SKM-1 treated with dmso at 0.1 percent for 144 hours (cell line): ENCODE measurements around the gene ALG12.

Experiments
- DNase-seq: peaks from one replicate; lab custom pipeline; 2025; ENCODE audit not compliant: unreplicated experiment; lab: John Stamatoyannopoulos, UW

Gene ALG12

DNA sequence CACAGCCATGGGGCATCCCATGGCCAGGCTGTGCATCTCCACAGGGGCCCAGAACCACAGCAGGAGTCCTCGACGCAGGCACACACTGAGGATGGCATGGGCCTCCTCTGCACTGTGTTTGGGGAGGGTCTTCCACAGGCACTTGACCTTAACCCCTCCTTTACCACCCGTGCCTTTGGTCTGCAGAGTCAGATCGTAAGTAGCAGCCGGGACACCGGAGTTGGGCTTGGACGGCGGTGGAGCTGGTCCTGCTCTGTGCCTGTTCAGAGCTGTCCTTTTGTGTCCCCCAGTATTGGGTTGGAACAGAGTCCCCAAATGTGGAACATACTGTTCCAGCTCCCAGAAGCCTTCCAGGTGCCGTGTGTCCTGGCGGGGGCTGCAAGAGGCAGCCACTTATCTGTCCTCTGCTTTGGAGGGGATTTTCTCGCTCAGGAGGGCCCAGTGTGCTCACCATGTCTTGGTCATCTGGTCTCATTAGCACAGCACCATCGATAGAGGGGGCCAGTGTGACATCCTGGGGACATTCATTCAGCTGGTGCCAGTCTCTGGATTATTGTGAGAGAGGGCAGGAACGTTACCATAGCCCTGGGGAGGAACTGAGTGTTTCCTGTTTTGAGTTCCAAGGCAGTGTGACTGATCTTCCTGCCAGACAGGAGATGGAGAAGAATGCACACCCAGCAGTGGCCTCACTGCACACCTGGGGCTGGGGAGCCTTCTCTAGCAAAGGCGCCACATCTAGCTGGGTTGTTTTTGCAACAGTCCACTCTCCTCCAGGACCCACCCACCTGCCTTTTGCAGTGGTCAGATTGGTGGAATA, 12.6 kb upstream of the ALG12 start:
- DNase-seq = peak; percentile 84

DNA sequence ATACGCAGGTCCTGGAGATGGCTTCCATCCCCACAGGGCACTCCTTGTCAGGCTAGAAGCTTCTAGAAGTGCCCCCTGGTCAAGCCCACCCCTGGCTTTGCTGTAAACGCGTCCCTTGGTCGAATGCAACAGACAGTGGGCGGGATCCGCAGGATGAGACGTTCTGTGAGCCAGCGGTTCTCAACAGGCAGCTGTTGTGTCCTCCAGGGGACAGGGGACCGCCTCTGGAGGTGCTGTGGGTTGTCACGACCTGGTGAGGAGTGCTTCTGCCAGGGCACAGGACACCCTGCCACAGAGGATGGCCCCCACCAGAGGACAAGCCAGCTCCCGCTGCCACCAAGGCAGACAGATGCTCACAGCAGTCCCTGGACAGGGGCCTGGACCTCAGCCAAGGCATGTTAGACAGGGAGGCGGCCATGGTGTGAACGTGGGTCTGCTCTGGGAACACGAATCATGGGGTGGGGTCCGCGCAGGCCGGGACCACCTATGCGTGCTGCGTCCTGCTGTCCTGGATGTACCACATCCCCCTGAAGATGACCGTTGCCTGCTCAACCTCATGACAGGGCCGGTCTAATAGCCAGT, 11.8 kb upstream of the ALG12 start:
- no peak for DNase-seq

DNA sequence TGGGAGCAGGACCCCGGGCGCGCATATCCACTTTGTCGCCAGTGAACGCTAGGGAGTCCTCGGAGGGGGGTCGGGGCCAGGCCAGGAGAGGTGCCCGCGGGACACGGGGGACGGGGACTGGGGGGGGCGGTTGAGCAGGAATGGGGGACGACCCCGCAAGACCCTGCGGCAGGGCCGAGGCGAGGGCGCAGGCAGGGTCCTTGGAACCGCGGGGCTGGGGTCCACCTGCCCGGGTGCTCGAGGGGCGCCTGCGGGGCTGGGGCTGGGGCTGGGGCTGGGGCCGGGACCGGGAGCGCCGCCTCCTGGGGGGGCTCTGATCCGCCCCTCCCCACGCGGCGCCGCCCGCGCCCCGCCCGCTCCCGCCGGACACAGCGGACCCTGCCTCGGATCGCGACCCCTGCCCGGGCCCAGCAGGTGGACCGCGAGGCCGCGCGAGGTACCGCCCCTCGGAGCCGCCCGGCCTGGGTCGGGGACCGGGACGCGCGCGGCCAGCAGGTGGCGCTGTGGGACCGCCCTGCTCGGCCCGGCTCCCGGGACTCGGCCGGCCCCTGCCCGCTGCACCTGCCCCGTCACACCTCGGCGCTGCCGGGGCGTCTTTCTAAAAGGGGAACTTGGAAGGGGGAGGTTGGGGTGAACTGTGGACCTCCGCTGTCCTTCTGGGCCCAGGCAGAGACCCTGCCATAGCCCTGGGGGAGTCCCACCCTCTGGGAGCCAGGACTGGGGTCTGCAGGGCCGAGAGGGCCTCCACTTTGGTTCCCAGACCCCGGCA, 11.2 kb upstream of the ALG12 start:
- peak; percentile 15 for DNase-seq

DNA sequence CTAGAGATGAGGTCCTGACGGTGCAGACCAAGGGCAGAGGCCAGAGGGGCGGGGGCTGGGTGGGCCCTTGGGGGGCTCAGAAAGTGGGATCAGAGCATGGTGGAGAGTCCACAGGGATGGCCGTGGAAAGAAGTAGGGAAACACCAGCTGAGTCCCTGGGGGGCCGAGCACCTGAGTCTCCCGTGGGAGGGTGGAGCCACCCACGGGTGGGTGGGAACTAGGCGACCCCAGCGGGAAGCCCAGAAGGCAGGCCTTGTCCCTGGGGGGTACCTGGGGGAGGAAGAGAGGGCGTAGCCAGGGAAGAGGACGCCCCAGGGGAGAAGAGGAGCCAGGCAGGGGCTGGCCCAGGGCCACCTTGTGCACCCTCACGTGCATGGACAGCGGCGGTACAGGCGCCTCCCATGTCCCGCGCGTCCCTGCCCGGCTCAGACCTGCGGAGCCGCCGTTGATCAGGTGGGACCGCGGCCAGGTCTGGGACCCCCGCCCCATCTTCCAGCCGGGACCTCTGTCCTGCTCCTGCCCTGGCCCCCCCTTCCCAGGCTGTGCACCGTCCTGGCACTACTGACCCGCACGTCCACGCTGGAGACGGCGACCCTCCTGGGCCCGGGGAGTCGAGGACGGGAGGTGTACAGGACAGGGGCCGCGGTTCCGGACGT, 10.4 kb upstream of the ALG12 start:
- no peak for DNase-seq

DNA sequence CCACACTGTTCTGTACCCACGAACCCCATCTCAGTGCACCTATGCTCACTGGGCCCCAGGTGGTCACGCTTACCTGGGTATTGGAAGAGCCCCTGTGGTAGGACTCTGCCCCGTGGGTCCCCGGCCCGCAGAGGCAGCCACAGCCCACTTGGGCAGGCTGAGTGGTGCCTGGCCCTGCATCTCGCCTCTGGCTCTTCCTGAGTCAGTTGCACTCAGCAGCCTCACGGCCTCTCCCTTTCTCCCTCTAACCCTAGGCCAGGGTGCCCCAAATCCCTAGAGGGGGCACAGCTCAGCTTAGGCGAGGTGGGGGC, 9.9 kb upstream of the ALG12 start:
- no peak for DNase-seq

DNA sequence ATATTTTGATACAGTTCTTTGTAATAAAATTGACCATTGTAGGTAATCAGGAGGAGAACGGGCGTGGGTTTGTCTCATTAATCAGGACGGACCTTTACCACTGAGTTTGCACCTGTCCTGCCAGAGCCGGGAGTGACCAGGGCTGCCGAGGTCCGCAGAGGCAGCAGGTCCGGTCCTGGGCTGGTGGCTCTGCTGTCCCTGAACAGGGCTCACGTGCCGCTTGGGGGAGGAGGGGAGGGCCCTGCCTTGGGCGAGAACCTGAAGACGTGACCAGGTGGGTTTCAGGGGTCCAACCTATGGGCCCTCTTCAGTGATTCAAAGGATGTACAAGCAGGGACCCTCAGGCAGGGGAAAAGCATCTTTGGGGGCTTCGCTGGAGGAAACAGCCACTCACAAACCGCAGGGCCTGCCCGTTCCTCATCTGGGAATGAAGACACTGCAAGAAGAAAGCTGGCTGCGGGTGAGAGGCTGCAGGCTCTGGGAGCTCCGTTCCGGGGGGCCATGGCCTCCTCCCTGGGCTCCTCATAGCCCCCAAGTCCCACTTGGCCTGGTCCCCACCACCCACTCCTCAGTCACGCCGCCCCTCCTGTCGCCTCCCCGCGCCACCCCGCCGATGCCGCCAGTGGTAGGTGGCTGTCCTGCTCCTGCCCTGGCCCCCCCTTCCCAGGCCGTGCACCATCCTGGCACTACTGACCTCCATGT, 9.4 kb upstream of the ALG12 start:
- no peak for DNase-seq

DNA sequence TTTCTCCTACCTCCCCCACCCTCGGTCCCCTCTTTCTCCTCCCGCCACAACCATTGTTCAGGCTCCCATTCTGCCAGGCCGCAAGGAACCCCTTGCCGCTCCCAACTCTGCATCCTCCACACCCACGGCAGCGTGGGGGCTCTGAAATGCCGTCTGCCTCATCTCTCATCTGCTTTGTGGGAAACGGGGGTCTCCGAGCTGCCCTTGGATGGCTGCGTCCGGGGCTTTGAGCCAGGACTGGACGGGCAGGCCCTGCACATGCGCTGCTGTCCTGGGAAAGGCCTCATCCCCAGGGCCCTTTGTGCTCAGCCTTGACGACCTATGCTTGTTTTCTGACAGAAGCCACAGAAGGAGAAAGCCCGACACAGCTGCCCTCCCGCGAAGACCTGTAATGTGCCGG, 8.7 kb upstream of the ALG12 start:
- DNase-seq = no peak

DNA sequence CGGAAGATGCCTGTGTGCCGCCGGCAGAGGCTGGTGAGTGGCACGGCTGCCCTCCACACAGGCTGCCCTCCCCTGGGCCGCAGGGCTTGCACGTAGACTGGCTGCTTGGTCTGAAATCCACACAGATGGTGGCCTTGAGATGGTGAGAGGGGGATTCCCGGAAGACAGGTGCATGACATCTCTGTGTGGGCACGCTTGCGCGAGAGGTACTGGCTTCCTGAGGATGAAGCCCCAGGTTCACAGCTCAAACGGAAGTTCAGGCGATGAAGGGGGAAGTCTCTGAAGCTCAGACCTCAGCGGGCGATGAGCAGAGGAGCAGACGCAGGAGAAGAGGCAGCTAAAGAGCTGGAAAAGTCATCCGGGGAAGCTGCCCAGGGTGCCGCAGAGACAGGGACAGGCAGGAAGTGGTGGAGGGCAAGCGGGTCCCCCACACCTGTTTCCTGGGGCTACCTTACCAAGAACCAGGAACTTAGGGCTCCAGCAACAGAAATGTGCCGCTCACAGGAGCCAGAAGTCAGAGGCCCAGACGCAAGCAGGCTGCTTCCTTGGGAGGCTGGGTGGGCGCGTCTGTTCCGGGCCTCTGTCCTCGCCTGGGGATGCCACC, 7.4 kb upstream of the ALG12 start:
- no peak for DNase-seq

DNA sequence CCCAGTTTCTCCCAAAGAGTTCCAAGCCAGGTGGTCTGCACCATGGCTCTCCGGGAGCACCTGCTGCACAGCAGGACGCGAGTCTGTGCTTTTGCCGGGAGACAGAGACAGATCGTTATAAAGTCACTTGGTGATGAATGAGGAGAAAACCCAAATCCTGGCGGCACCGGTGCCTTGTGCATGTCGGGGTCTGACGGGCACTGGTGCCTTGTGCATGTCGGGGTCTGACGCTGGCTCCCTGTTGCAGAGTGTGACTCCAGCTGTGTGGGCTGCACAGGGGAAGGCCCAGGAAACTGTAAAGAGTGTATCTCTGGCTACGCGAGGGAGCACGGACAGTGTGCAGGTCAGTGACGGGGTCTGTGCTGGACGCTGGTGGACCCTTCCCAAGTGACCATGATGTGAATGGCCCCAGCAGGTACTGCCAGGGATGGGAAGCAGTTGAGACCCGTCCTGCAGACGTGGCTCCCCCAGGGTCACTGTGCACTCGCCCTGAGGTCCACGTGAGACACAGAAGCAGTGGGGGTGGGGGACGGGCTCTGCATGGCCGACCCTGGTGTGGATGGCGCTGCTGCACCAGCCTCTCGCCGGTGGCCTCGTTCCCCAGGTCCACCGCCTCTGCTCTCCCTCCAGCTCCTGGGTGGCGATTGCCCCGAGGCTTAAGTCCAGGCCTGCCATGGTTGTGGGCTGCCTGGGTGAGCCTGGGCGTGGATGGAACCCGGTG, 6.0 kb upstream of the ALG12 start:
- no peak for DNase-seq

DNA sequence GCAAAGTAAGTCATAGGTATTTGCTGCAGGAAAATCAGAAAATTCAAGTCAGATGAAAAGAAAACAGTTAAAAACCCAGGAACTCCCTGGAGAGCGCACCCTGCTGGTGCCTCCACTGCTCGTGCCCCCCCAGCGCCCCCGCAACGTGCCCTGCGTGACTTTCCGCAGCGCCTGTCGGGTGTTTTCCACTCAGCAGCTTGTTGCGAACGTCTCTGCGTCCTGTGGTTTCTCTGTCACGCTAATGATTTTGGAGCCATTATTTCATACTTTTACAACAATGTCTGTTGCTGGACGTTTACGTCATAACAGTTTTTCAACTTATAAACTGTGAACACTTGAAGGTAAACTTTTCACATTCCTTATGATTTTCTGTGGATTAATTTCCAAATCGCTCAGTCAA, 5.2 kb upstream of the ALG12 start:
- DNase-seq = no peak

DNA sequence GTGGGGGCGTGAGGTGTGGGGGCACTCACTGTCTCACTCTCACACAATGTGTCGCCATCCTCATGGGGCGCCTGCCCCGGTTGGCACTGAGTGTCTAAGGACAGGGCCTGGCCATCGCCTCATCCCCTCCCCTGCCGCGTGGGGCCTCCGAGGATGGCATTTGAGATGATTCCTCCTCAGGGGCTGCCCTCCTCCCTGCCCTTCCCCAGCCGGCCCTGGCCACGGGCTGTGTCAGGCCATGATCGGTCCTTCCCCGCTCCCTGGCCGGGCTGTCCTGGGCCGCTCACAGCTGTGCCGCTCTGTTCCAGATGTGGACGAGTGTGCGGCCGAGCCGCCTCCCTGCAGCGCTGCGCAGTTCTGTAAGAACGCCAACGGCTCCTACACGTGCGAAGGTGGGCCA, 4.7 kb upstream of the ALG12 start:
- no peak for DNase-seq

DNA sequence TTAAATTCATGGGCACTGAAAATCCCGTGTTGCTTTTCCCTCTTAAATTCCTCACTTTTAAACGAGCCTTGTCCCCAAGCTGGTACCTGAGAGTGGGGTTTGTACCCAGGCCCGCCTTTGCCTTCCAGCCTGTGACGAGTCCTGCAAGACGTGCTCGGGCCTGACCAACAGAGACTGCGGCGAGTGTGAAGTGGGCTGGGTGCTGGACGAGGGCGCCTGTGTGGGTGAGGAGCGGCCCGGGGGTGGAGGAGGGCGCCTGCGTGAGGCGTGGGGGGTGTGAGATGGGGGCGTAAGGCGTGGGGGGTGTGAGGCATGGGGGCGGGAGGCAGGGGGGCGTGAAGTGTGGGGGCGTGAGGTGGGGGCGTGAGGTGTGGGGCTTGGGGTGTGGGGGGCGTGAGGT, 4.2 kb upstream of the ALG12 start:
- no peak for DNase-seq

DNA sequence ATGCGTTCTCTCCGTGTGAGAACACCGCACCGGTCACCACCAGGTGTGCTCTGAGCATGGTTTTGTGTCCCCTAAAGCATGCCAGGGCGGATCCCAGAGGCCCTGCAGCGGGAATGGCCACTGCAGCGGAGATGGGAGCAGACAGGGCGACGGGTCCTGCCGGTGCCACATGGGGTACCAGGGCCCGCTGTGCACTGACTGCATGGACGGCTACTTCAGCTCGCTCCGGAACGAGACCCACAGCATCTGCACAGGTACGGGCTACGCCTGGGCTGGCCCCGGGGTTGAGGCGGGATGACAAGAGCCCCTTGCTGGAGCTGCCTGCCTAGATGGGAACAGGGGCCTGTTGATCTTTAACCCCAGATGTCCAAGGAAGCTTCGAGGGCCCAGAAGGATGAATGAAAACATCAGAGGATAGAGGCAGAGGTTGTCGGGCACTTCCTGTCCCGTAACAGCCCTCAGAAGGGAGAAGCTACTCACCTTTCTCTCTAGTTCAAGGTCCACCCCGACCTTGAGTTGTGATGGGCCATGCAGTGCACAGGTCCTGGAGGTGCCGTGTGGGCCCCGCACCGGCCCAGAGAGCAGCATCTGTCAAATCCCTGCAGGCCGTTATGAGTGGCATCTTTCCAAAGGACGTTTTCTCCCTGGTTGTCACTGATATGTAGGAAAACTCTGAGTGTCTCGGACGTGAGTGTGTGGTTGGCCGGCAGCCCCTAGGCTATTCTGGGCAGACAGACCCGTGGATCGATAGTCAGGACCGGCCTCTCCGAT, 3.5 kb upstream of the ALG12 start:
- no peak for DNase-seq

DNA sequence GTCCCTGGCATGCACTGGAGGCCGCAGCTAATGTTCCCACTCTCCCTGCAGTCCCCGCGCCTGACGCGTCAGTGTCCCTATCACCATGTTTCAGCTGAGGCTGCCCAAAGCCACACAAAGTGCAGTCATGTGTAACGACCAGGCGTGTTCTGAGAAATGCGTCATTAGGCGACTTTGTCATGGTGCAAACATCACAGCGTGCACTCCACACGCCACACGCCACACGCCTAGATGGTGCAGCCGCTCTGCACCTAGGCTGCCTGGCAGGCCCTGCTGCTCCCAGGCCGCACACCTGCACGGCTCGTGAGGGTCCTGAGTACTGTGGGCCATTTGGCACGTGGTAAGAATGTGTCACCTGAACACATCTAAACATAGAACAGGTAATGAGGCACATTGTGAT, 2.6 kb upstream of the ALG12 start:
- no peak for DNase-seq

DNA sequence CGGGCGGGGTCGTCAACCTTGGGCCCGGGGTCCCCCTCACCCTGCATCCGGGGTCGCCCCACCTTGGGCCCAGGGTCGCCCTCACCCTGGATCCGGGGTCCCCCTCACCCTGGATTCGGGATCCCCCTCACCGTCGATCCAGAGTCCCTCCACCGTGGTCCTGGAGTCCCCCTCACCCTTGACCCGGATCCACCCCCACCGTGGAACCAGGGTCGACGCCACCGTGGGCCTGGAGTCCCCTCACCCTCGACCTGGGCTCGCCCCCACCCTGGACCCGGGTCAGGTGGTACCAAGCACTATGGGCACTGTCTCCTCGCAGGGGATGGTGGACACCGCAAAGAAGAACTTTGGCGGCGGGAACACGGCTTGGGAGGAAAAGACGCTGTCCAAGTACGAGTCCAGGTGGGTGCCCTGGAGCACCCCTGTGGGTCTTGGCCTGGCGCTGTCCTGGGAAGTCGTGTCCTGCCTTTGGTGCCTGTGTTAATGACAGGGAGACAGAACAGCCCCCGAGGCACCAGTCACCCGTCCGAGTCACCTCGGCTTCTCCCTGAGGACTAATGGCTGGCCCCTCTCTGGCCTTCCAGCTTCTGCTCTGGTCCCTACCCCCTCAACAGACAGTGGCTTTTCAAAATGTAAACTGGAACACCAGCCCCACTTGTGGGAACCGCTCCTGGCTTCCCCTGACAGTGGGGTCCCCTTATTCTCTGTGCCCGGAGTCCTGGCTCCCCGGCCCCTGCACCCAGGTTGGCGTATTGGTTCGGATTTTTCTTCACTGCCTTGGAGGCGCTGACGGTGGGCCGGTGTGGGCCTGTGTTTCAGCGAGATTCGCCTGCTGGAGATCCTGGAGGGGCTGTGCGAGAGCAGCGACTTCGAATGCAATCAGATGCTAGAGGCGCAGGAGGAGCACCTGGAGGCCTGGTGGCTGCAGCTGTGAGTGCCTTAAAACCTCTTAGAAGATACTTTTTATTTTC, 958 bp upstream of the ALG12 start:
- no peak for DNase-seq

DNA sequence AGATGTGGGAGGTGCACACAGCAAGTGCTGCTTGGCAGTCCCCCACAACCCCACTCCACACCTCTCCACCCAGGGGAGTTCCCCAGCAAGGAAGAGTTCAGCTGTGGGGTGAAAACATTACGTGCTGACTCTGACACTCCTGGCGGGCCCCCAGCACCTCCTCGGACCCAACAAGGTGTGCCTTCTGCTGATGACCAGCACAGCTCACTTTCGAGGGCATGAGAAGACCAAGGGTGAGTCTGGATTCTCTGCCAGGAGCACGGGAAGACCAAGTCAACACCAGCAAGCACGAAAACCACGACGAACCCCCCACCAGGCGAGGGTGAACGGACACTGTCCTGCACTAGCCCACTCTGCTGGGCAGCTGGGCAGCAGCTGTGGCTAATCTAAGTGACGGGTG, 1.4 kb downstream of the ALG12 start:
- no peak for DNase-seq

DNA sequence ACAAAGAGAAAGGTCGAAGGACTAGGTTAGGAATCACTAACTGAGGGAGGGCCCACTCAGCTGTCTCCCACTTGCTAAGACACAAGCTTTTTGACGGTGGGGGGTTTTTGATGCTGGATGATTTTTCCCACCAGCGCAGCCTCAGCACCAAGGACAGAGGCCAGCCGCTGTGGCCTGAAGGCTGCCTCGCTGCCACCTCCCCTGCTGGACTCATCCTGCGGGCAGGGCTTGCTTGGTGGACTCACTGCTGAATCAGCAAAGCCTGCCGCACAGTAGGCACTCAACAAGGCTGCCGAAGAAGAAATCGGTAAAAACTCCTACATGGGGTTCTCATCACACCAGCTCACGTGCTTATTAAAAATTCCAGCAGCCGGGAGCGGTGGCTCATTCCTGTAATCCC, 2.6 kb downstream of the ALG12 start:
- DNase-seq = no peak

DNA sequence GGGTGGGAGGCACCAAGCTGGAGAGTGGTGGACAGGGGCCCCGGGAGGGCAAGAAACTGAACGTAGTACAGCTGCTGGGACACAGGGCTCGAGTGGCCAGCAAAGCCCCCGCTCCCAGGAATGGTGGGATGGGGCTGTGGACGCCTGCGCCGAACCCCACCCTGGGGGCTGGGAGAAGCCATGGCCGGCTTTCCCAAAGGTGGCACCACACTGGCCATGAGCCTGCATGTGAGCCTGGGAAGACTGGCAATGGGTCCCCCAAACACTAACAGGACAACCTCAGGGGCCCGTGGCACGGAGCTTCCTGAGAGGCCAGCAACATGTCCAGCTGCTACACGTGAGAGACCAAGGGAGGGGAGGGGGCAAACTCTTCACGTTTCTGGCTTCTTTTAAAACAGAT, 4.0 kb downstream of the ALG12 start:
- no peak for DNase-seq
